HCT116 (cell line): ENCODE results near the gene SKAP1. TPM values are rescaled to one million over a fixed set of nuclear protein-coding genes. Genes with fewer than 3 reads are reported as not detected.

ENCODE experiments used
- ATAC-seq: fragments of 200-7000 bp; cut with Tn5 transposase; 2 replicates; pipeline ENCODE4 v1.9.1; 2020; ENCODE audit warnings: mild to moderate bottlenecking, moderate library complexity
- BruUV-seq: library from RNA; stranded (reverse); fragments of 400-500 nt; replicated peaks from 2 replicates; lab custom pipeline; 2021; lab: Mats Ljungman, UMichigan
- CTCF ChIA-PET: fragments of 300-600 bp; sonication (Branson Sonifier 250); formaldehyde crosslinking; loops from one replicate; lab custom pipeline; 2021; ENCODE audit warnings: antibody characterized with exemption; lab: Charles Lee
- POLR2A ChIA-PET: fragments of 300-600, 350-600 bp; sonication (Branson Sonifier 250); formaldehyde crosslinking; loops from one replicate; lab custom pipeline; 2021; ENCODE audit warnings: antibody characterized with exemption; lab: Charles Lee
- RAD21 ChIA-PET, 2 experiments: fragments of 300-600 bp; sonication (Branson Sonifier 250); formaldehyde crosslinking; loops; one replicate each; lab custom pipeline; 2023; ENCODE audit warnings: low total read pairs in 2 of 2; ENCODE audit not compliant: uncharacterized antibody in 2 of 2, unreplicated experiment in 2 of 2, low non-redundant PET in 1 of 2; lab: Charles Lee
- DNase-seq: peaks from one replicate; pipeline ENCODE4 v3.0.0-alpha.2; 2010; ENCODE audit warnings: low read depth, low spot score
- H2AFZ ChIP-seq: fragments of 200-600 bp; shearing (Covaris generic), sonication (generic); 2 replicates; pipeline ENCODE4 v1.6.1; 2017; ENCODE audit warnings: low read depth, mixed run types, mixed read lengths, antibody characterized with exemption, low read length; ENCODE audit not compliant: poor library complexity, severe bottlenecking
- H3K27ac ChIP-seq: 2 replicates; pipeline ENCODE4 v1.5.1; 2012; ENCODE audit warnings: low read depth, low read length
- H3K27me3 ChIP-seq: fragments of 200-600 bp; sonication (generic); 2 replicates; pipeline ENCODE4 v1.6.1; 2016; ENCODE audit warnings: mixed run types, low read length, mixed read lengths; ENCODE audit not compliant: insufficient read depth
- H3K36me3 ChIP-seq, 2 experiments: fragments of 200-500 bp in 1 of 2; fragments of 200-600 bp in 1 of 2; sonication (Bioruptor generic) in 1 of 2; sonication (generic) in 1 of 2; 2 replicates each; pipeline versions ENCODE4 v1.5.1 to v1.6.1; 2014 to 2016; ENCODE audit warnings: low read length in 2 of 2, inconsistent platforms in 1 of 2, mixed read lengths in 1 of 2, mixed run types in 1 of 2; ENCODE audit not compliant: insufficient read depth in 2 of 2, control insufficient read depth in 1 of 2
- H3K4me1 ChIP-seq, 2 experiments: fragments of 200-600 bp in 1 of 2; sonication (generic) in 1 of 2; 2 replicates each; pipeline versions ENCODE4 v1.5.1 to v1.6.1; 2012 to 2017; ENCODE audit warnings: low read length in 2 of 2, inconsistent platforms in 1 of 2, mild to moderate bottlenecking in 1 of 2, mixed read lengths in 1 of 2, mixed run types in 1 of 2, moderate library complexity in 1 of 2; ENCODE audit not compliant: insufficient read depth in 2 of 2, control insufficient read depth in 1 of 2
- H3K4me2 ChIP-seq: fragments of 200-600 bp; sonication (generic); 2 replicates; pipeline ENCODE4 v1.6.1; 2017; ENCODE audit warnings: mixed run types, low read length, mixed read lengths
- H3K4me3 ChIP-seq, 2 experiments: fragments of 200-600 bp in 1 of 2; sonication (generic) in 1 of 2; replicated peaks in 1 of 2; 2 replicates each; pipeline ENCODE4 v1.5.1; 2011 to 2016; ENCODE audit warnings: low read length in 2 of 2, control low read depth in 1 of 2, low read depth in 1 of 2, mild to moderate bottlenecking in 1 of 2, mixed read lengths in 1 of 2, mixed run types in 1 of 2
- H3K79me2 ChIP-seq: fragments of 200-600 bp; sonication (generic); 2 replicates; pipeline ENCODE4 v1.6.1; 2017; ENCODE audit warnings: mild to moderate bottlenecking, mixed run types, low read length, moderate library complexity, mixed read lengths; ENCODE audit not compliant: insufficient read depth
- H3K9ac ChIP-seq: fragments of 200-600 bp; sonication (generic); 2 replicates; pipeline ENCODE4 v1.6.1; 2016; ENCODE audit warnings: low read length, mixed read lengths
- H3K9me2 ChIP-seq: fragments of 200-600 bp; sonication (generic), shearing (Covaris generic); 2 replicates; pipeline ENCODE4 v1.6.1; 2017; ENCODE audit warnings: mixed run types, mild to moderate bottlenecking, moderate library complexity; ENCODE audit not compliant: insufficient read depth
- H3K9me3 ChIP-seq, 2 experiments: fragments of 200-500 bp in 1 of 2; fragments of 200-600 bp in 1 of 2; sonication (Bioruptor generic) in 1 of 2; sonication (generic) in 1 of 2; 2 replicates each; pipeline ENCODE4 v1.6.1; 2014 to 2017; ENCODE audit warnings: low read length in 2 of 2, mixed read lengths in 2 of 2, inconsistent platforms in 1 of 2, low read depth in 1 of 2, mild to moderate bottlenecking in 1 of 2, mixed run types in 1 of 2, moderate library complexity in 1 of 2; ENCODE audit not compliant: control insufficient read depth in 1 of 2, insufficient read depth in 1 of 2
- H4K20me1 ChIP-seq: fragments of 200-600 bp; sonication (generic), shearing (Covaris generic); 2 replicates; pipeline ENCODE4 v1.6.1; 2017; ENCODE audit warnings: mixed run types, mild to moderate bottlenecking, moderate library complexity; ENCODE audit not compliant: insufficient read depth
- REST ChIP-seq: IDR thresholded peaks from 2 replicates; pipeline ENCODE4 v1.6.1; 2012; ENCODE audit warnings: low read depth
- SRF ChIP-seq: IDR thresholded peaks from 2 replicates; pipeline ENCODE4 v1.6.1; 2012; ENCODE audit warnings: low read depth
- TCF7L2 ChIP-seq: IDR thresholded peaks from 2 replicates; pipeline ENCODE4 v1.7.0; 2011; ENCODE audit warnings: borderline replicate concordance, inconsistent platforms; ENCODE audit not compliant: insufficient read depth, insufficient read length; ENCODE audit errors: extremely low read depth
- intact Hi-C: fragments of 100-400 bp; cut with micrococcal nuclease; formaldehyde crosslinking; loops from 2 replicates; pipeline ENCODE4 v1.10.0; 2022
- total RNA-seq: library from RNA; stranded (reverse); gene quantifications from one replicate; pipeline ENCODE4 v1.2.1, GENCODE V29; 2021; ENCODE audit not compliant: unreplicated experiment
- TF ChIP-seq, protein P1 (sequence below): IDR thresholded peaks from 2 replicates; pipeline ENCODE4 v1.6.1; 2012

Gene SKAP1
- total RNA-seq, 1 experiment from 2014 or later = 12.4 TPM

DNA sequence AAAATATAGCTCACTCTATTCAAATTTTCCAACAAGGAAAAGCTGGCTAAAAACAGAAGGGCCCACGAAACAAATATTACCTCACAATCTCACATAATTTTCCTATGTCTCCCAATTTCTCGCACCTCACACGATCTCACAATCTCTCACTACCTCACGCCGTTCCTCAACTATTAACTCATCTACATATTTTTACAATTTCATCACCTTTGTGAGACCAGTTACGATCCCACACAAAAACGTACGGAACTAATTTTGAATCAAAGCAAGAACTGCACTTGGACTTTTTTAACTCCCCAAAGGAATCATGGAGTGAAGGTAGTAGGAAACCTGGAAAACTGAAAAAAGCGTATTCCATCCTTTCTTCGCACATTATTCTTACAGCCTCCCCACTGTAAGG, 329.9 kb downstream of the SKAP1 start:
- H3K9me3 ChIP-seq = peaks cover 0 to 4% of the 10 kb centered on the region in 2 experiments; a peak in 1 of 4 replicates
- peak overlapping the region; percentile 80 for H3K9ac ChIP-seq
- ChIA-PET RAD21 (no interaction called here), CTCF (interaction anchor here (0.7 to 4.2 kb wide), 4 partner anchors 17 to 76 kb away, joined by 4 to 23 read pairs (median 12); no protein-coding TSS in a partner anchor), POLR2A (interaction anchor here (1.3 to 2.9 kb wide), 6 partner anchors 10 to 129 kb away, joined by 4 to 15 read pairs (median 5); partner anchors contain the start of genes CDK5RAP3 and NFE2L1)
- H4K20me1 ChIP-seq = peaks cover 6% of the 10 kb centered on the region; the same call in 1 of the 2 replicates
- H3K4me1 ChIP-seq = peaks cover 12 to 35% of the 10 kb centered on the region in 2 experiments
- peak overlapping the region; percentile 95 for H3K27ac ChIP-seq
- H3K9me2 ChIP-seq = no peaks in the 10 kb centered on the region
- peak overlapping the region; percentile 79 for H3K4me2 ChIP-seq
- H3K27me3 ChIP-seq = no peaks in the 10 kb centered on the region
- peaks cover 61% of the 10 kb centered on the region for H3K79me2 ChIP-seq
- H3K4me3 ChIP-seq = peak overlapping the region; percentile 93 to 94
- no peak for ATAC-seq
- TSS peak; percentile 69 for BruUV-seq
- intact Hi-C loops = no loop called here
- no peak for DNase-seq
- H2AFZ ChIP-seq = no peak overlapping the region
- peaks cover 4 to 5% of the 10 kb centered on the region in 2 experiments; a peak in 2 of 4 replicates for H3K36me3 ChIP-seq
- TF ChIP-seq, protein P1, sequence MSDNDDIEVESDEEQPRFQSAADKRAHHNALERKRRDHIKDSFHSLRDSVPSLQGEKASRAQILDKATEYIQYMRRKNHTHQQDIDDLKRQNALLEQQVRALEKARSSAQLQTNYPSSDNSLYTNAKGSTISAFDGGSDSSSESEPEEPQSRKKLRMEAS = no peak
- no peak for TF ChIP-seq REST
- no peak for TF ChIP-seq SRF
- TF ChIP-seq TCF7L2 = no peak
- TF ChIP-seq, all 23 proteins: peak for 0
